Fibroblast of pulmonary artery (primary cell): ENCODE data around the gene EML6.
"Not testable (repeated sequence)": the region's sequence is repeated elsewhere in the genome, so short reads cannot be mapped to it uniquely, and the experiment has no call there.

Source experiments
- DNase-seq: peaks from one replicate; pipeline ENCODE4 v3.0.0-alpha.2; 2010; ENCODE audit warnings: low read depth
- H3K4me3 ChIP-seq: replicated peaks from 2 replicates; pipeline ENCODE4 v1.5.1; 2011; ENCODE audit warnings: low read depth, mild to moderate bottlenecking, control low read depth, low read length, moderate library complexity
- TF ChIP-seq, protein P1 (sequence below): IDR thresholded peaks from 2 replicates; pipeline ENCODE4 v1.5.1; 2011; ENCODE audit warnings: mild to moderate bottlenecking, control low read depth, low read length, inconsistent platforms; ENCODE audit errors: missing control alignments

EML6 gene

DNA sequence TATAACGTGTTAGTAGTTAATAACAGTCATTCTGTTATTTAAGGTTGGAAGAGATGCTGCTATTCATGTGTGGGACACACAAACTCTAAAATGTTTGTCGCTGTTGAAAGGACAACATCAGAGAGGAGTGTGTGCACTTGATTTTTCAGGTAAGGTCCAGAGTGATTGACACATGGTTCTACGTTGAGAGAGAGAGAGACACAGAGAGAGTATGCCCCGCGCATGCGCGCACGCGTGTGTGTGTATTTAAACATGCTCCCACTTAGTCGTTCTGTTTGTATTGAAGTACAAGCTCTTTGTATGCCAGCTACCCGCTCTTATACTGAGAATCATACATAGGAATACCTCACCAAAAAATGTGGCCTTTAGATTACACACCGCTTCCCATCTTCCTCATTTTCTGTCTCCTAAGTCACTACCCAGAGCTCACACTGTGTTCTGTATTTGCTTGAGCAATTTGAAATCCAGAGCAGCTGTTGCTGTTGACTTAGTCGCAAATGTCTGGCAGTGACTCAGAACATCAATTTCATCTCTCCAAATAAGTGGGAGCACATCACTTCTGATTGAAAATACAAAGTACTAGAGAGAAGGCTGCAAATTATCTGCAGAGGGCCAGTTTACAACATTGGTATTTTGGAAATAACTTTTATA lies 148.1 kb downstream of the EML6 start:
- DNase-seq: no peak
- TF ChIP-seq, protein P1, sequence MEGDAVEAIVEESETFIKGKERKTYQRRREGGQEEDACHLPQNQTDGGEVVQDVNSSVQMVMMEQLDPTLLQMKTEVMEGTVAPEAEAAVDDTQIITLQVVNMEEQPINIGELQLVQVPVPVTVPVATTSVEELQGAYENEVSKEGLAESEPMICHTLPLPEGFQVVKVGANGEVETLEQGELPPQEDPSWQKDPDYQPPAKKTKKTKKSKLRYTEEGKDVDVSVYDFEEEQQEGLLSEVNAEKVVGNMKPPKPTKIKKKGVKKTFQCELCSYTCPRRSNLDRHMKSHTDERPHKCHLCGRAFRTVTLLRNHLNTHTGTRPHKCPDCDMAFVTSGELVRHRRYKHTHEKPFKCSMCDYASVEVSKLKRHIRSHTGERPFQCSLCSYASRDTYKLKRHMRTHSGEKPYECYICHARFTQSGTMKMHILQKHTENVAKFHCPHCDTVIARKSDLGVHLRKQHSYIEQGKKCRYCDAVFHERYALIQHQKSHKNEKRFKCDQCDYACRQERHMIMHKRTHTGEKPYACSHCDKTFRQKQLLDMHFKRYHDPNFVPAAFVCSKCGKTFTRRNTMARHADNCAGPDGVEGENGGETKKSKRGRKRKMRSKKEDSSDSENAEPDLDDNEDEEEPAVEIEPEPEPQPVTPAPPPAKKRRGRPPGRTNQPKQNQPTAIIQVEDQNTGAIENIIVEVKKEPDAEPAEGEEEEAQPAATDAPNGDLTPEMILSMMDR: no peak
- H3K4me3 ChIP-seq: no peak overlapping the region

DNA sequence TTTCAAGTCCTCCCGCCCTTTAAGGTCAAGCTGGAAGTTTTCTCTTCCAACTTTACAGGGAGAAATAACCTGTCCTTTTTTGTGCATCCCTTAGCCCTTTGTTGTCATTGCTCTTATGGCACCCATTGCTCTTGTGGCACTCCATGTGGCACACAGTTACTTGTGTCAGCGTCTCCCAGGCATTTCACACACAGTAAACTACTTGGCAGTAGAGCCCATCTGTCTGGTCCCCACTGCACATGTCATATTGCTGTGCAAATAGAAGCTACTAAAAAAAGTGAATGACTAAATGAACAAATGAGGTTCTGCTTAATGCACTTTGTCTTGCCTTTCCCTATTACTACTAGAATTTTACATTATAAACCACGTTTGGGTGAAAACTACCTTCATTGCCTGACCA lies 149.3 kb downstream of the EML6 start:
- TF ChIP-seq, protein P1: no peak
- H3K4me3 ChIP-seq: no peak overlapping the region
- DNase-seq: no peak

GRCh38 chr2:54873236-54873635 lies 149.8 kb downstream of the EML6 start:
- DNase-seq, H3K4me3 ChIP-seq: not testable (repeated sequence)

GRCh38 chr2:54876764-54877163 lies 153.3 kb downstream of the EML6 start:
- H3K4me3 ChIP-seq: no peak overlapping the region
- DNase-seq: no peak
- TF ChIP-seq, protein P1: no peak

DNA sequence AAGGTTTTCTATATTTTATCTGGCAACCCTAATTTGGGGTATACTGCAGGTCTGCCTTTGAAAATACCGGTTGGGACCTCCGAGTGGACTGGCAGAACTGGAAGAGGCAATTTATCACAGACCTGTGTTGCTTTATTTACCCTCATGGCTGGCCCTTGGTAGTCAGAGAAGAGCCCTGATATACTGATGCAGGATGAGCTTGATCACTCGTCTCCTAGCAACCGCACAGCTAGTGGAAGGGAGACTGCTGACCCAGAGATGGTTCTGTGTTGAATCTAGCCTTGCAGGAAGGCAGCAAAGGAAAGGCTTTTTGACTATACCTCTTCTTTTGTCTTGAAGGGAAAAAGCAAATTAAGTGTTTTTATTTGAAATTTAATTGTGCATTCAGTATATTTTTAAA lies 154.7 kb downstream of the EML6 start:
- TF ChIP-seq, protein P1: no peak
- H3K4me3 ChIP-seq: no peak overlapping the region
- no peak for DNase-seq

DNA sequence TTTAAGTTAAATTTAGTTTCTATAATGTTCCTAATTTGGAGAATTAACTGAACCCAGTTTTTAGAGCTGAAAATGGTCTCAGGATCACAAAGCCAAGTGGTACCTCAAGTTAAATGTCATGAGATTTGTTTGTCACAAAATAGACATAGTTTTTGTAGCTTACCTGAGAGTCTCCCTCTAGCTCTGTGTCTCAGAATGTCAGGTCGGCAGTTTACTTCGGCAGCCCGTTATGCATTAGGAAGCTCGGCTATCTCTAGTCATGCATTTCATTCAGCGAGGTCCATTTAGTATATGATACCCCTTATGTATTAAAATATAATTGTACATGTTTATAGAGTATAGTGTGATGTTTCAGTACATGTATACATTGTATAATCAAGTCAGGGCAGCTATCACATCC lies 155.6 kb downstream of the EML6 start:
- H3K4me3 ChIP-seq: no peak overlapping the region
- no peak for DNase-seq
- TF ChIP-seq, protein P1: no peak

DNA sequence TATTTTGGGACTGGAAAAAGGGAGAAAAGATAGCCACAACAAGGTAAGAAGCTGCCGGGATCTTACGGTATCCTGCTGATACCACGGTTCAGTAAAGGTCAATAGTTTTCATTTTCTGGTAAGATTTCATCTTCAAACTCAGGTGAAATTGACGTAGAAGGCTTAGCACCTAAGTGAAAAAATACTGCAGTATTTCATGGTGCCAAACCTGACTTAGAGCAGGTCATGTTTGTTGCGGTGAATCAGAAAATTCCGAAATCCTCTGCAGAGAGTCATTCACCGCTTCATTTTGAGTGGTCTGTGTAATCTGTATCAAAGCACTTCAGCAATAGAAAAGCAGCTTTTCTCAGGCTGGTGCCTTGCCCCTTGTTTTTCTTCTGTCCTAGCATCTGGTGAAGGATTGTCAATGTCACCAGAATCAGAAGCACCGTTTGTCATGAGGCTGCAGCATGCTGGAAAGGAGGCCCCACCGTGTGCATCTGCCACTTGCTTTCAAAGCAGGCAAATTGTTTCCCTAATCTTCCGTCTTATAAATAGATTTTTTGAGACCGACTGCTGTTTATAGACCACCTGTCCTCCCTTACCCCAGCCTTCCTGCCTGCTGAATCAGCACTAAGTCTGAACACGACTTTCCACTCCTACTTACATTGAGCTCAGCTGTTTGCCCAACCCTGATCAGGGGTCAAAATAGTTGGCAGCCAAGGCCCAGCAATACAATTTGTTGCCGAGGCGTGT lies 156.3 kb downstream of the EML6 start:
- TF ChIP-seq, protein P1: no peak
- DNase-seq: no peak
- no peak overlapping the region for H3K4me3 ChIP-seq
